Measurements from ENCODE around the gene CEP41.
"Not testable (repeated sequence)": the region's sequence is repeated elsewhere in the genome, so short reads cannot be mapped to it uniquely, and the experiment has no call there.

The CEP41 gene

DNA sequence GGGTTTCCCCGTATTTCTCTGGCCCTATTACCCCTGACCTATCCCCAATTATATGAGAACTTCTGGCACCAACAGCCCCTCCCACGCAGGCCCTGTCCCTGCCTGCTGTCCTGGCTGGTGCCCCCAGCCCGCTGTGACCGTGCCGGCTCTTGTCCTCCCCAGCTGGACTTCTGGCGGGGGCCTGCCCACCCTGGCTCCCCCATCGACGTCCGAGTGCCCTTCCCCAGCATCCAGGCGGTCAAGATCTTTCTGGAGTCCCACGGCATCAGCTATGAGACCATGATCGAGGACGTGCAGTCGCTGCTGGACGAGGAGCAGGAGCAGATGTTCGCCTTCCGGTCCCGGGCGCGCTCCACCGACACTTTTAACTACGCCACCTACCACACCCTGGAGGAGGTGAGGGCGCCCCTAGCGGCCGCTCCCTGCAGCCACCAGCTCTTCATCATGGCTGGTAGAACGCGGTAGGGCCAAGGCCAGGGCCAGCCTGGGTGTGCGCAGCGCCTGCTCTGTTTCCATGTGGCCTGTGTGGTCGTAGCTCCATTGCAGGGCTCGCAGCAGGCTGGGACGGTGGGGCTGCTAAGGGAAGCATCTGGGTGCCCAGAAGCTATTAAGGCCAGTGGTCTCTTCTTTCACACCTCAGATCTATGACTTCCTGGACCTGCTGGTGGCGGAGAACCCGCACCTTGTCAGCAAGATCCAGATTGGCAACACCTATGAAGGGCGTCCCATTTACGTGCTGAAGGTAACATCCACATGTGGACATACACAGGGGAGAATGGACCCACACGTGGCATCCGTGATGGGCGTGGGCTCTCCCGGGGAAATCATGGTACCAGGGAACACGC, 59.1 kb downstream of the CEP41 start:
- H3K9me3 ChIP-seq (ENCODE audit: control insufficient read depth, insufficient read depth, low read length) = no peaks in the 10 kb centered on the region
- no peak overlapping the region for H3K27ac ChIP-seq (ENCODE audit: low read length)
- H3K36me3 ChIP-seq (ENCODE audit: control insufficient read depth, insufficient read depth, low read length) = no peaks in the 10 kb centered on the region
- H3K27me3 ChIP-seq (ENCODE audit: control insufficient read depth, insufficient read depth, low read length) = no peaks in the 10 kb centered on the region
- no peak for DNase-seq (ENCODE audit: low read depth, low spot score)
- no CpG with 5 or more reads among the region's 41 CpGs for WGBS (ENCODE audit: insufficient coverage, insufficient read length)
- H3K4me3 ChIP-seq (ENCODE audit: low read length) = no peak overlapping the region
- H3K4me1 ChIP-seq (ENCODE audit: control insufficient read depth, insufficient read depth, low read length) = no peaks in the 10 kb centered on the region

DNA sequence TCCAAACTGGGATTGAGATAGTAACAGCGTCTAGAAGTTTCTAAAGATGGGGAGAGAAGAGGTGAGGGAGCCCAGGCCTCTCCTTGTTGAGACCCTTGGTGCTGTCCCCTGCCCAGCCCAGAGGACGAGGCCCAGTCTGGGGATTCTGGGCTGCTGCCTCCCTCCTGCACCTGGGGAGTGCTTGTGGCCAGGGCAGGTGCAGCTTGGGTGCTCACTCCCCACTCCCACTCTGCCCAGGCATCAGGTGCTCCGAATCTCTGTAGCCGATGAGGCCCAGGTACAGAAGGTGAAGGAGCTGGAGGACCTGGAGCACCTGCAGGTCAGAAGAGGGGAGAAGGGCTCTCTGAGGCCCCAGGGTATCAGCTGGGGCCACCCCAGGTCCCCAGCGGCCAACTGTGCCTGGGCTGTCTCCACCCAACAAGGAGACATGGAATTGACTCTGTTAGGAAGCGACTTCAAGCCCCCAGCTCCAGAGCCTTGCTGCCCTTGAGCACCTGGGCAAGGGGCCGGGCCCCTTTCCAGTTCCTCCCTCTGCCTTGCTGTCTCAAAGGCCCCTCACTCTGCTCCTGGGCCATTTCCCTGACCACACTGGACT, 59.9 kb downstream of the CEP41 start:
- no peaks in the 10 kb centered on the region for H3K9me3 ChIP-seq (ENCODE audit: control insufficient read depth, insufficient read depth, low read length)
- no peak overlapping the region for H3K4me3 ChIP-seq (ENCODE audit: low read length)
- H3K27ac ChIP-seq (ENCODE audit: low read length) = no peak overlapping the region
- no CpG with 5 or more reads among the region's 7 CpGs for WGBS (ENCODE audit: insufficient coverage, insufficient read length)
- DNase-seq (ENCODE audit: low read depth, low spot score) = no peak
- no peaks in the 10 kb centered on the region for H3K4me1 ChIP-seq (ENCODE audit: control insufficient read depth, insufficient read depth, low read length)
- H3K27me3 ChIP-seq (ENCODE audit: control insufficient read depth, insufficient read depth, low read length) = no peaks in the 10 kb centered on the region
- no peaks in the 10 kb centered on the region for H3K36me3 ChIP-seq (ENCODE audit: control insufficient read depth, insufficient read depth, low read length)

- no peak within 1 kb of the TSS for H3K27ac ChIP-seq (ENCODE audit: low read length)
- H3K4me3 ChIP-seq (ENCODE audit: low read length) = no peak within 1 kb of the TSS
- no peaks in the 10 kb centered on the region for H3K9me3 ChIP-seq (ENCODE audit: control insufficient read depth, insufficient read depth, low read length)
- DNase-seq (ENCODE audit: low read depth, low spot score) = no peak
- H3K4me1 ChIP-seq (ENCODE audit: control insufficient read depth, insufficient read depth, low read length) = no peaks in the 10 kb centered on the region
- H3K27me3 ChIP-seq (ENCODE audit: control insufficient read depth, insufficient read depth, low read length) = no peaks in the 10 kb centered on the region
- no peaks in the 10 kb centered on the region for H3K36me3 ChIP-seq (ENCODE audit: control insufficient read depth, insufficient read depth, low read length)
- no CpG with 5 or more reads among the region's 20 CpGs for WGBS (ENCODE audit: insufficient coverage, insufficient read length)
Measured at GRCh38 chr7:130379921-130380860, 60.6 kb downstream of the CEP41 start, which contains the start of gene CPA1. Gene CPA1 (plus strand): TSS chr7:130380494. CDS start chr7:130380521, 27 bp downstream.

- no peaks in the 10 kb centered on the region for H3K36me3 ChIP-seq (ENCODE audit: control insufficient read depth, insufficient read depth, low read length)
- no peaks in the 10 kb centered on the region for H3K9me3 ChIP-seq (ENCODE audit: control insufficient read depth, insufficient read depth, low read length)
- no peak for DNase-seq (ENCODE audit: low read depth, low spot score)
- no peaks in the 10 kb centered on the region for H3K27me3 ChIP-seq (ENCODE audit: control insufficient read depth, insufficient read depth, low read length)
- H3K4me1 ChIP-seq (ENCODE audit: control insufficient read depth, insufficient read depth, low read length) = no peaks in the 10 kb centered on the region
- H3K27ac ChIP-seq (ENCODE audit: low read length) = no peak overlapping the region
- WGBS (ENCODE audit: insufficient coverage, insufficient read length) = no CpG with 5 or more reads among the region's 10 CpGs
- no peak overlapping the region for H3K4me3 ChIP-seq (ENCODE audit: low read length)
Measured at GRCh38 chr7:130379532-130379920, 61.3 kb downstream of the CEP41 start.

- no peaks in the 10 kb centered on the region for H3K27me3 ChIP-seq (ENCODE audit: control insufficient read depth, insufficient read depth, low read length)
- no peaks in the 10 kb centered on the region for H3K4me1 ChIP-seq (ENCODE audit: control insufficient read depth, insufficient read depth, low read length)
- H3K36me3 ChIP-seq (ENCODE audit: control insufficient read depth, insufficient read depth, low read length) = no peaks in the 10 kb centered on the region
- no peak for DNase-seq (ENCODE audit: low read depth, low spot score)
- no peaks in the 10 kb centered on the region for H3K9me3 ChIP-seq (ENCODE audit: control insufficient read depth, insufficient read depth, low read length)
- H3K27ac ChIP-seq (ENCODE audit: low read length) = no peak overlapping the region
- WGBS (ENCODE audit: insufficient coverage, insufficient read length) = no CpG with 5 or more reads among the region's 7 CpGs
- H3K4me3 ChIP-seq (ENCODE audit: low read length) = no peak overlapping the region
Measured at GRCh38 chr7:130379019-130379418, 61.8 kb downstream of the CEP41 start.

GRCh38 chr7:130377178-130377577, 63.6 kb downstream of the CEP41 start:
- Histone ChIP-seq H3K4me3 (ENCODE audit: low read length) (no peak overlapping the region), H3K9me3 (ENCODE audit: control insufficient read depth, insufficient read depth, low read length) (no peaks in the 10 kb centered on the region), H3K27ac (ENCODE audit: low read length) (no peak overlapping the region), H3K4me1 (ENCODE audit: control insufficient read depth, insufficient read depth, low read length) (no peaks in the 10 kb centered on the region; the same call in 1 of the 2 replicates), H3K36me3 (ENCODE audit: control insufficient read depth, insufficient read depth, low read length) (no peaks in the 10 kb centered on the region), H3K27me3 (ENCODE audit: control insufficient read depth, insufficient read depth, low read length) (no peaks in the 10 kb centered on the region)
- no CpG with 5 or more reads among the region's 6 CpGs for WGBS (ENCODE audit: insufficient coverage, insufficient read length)
- DNase-seq (ENCODE audit: low read depth, low spot score) = no peak

DNA sequence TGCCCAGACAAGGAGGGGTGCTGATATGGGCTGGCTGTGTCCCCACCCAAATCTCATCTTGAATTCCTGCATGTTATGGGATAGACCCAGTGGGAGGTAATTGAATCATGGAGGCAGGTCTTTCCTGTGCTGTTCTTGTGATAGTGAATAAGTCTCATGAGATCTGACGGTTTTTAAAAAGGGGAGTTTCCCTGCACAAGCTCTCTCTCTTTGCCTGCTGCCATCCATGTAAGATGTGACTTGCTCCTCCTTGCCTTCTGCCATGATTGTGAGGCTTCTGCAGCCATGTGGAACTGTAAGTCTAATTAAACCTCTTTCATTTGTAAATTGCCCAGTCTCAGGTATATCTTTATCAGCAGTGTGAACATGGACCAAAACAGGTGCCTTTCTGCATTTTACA, 64.4 kb downstream of the CEP41 start:
- not testable (repeated sequence) for DNase-seq (ENCODE audit: low read depth, low spot score); H3K4me3 ChIP-seq (ENCODE audit: low read length); H3K36me3 ChIP-seq (ENCODE audit: control insufficient read depth, insufficient read depth, low read length); H3K9me3 ChIP-seq (ENCODE audit: control insufficient read depth, insufficient read depth, low read length); H3K27me3 ChIP-seq (ENCODE audit: control insufficient read depth, insufficient read depth, low read length); H3K27ac ChIP-seq (ENCODE audit: low read length); H3K4me1 ChIP-seq (ENCODE audit: control insufficient read depth, insufficient read depth, low read length)
- WGBS (ENCODE audit: insufficient coverage, insufficient read length) = no CpG with 5 or more reads among the region's 1 CpG

- no peaks in the 10 kb centered on the region for H3K9me3 ChIP-seq (ENCODE audit: control insufficient read depth, insufficient read depth, low read length)
- no peak overlapping the region for H3K4me3 ChIP-seq (ENCODE audit: low read length)
- WGBS (ENCODE audit: insufficient coverage, insufficient read length) = no CpG with 5 or more reads among the region's 6 CpGs
- no peak overlapping the region for H3K27ac ChIP-seq (ENCODE audit: low read length)
- no peaks in the 10 kb centered on the region for H3K36me3 ChIP-seq (ENCODE audit: control insufficient read depth, insufficient read depth, low read length)
- no peaks in the 10 kb centered on the region for H3K27me3 ChIP-seq (ENCODE audit: control insufficient read depth, insufficient read depth, low read length)
- no peak for DNase-seq (ENCODE audit: low read depth, low spot score)
- H3K4me1 ChIP-seq (ENCODE audit: control insufficient read depth, insufficient read depth, low read length) = no peaks in the 10 kb centered on the region; the same call in 1 of the 2 replicates
Measured at GRCh38 chr7:130374507-130374906, 66.3 kb downstream of the CEP41 start.

DNA sequence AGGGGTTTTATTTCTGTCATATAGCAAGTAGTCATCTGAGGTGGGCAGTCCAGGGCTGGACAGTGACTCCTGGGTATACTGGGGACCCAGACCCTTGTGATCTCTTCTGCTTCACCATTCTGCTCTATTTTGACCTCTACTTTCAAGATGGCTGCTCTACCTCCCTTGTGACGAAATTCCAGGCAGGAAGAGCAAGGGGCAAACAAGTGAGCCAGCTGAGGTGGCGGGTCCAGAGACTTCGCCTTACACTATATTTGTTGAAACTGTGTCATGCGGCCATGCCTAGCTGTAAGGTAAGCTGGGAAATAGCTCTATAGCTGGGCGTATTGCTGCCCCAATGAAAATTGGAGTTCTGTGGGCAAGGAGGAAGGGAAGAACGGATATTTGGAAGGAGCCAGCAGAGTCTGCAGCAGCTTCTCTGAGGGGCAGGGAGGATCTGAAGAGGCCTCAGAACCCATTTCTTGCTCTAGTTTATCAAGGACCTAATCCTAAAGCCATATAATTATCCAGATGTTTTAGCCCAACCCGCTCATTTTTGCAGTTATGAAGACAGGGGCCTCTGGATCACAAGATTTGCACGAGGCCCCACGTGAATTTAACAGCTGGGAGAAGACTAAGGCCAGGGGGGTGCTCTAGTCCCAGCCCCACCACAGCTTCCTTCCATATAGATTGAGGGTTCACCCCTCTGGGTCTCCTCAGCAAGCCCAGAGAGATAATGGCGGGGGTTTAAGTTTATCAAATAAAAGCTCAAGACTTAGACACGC, 68.2 kb downstream of the CEP41 start:
- DNase-seq (ENCODE audit: low read depth, low spot score) = no peak
- Histone ChIP-seq H3K27ac (ENCODE audit: low read length) (no peak overlapping the region), H3K4me1 (ENCODE audit: control insufficient read depth, insufficient read depth, low read length) (no peaks in the 10 kb centered on the region; the same call in none of the 2 replicates)

More for the DNA sequence above, 68.2 kb downstream of the CEP41 start:
- Histone ChIP-seq H3K9me3 (ENCODE audit: control insufficient read depth, insufficient read depth, low read length) (no peaks in the 10 kb centered on the region), H3K27me3 (ENCODE audit: control insufficient read depth, insufficient read depth, low read length) (no peaks in the 10 kb centered on the region), H3K4me3 (ENCODE audit: low read length) (no peak overlapping the region), H3K36me3 (ENCODE audit: control insufficient read depth, insufficient read depth, low read length) (no peaks in the 10 kb centered on the region)
- WGBS (ENCODE audit: insufficient coverage, insufficient read length) = no CpG with 5 or more reads among the region's 11 CpGs

Data from iPS DF 6.9 (cell line).